Effector memory CD4-positive, alpha-beta T cell (primary cell): Measurements from ENCODE around the gene NLRP13.
"Not testable (repeated sequence)": the region's sequence is repeated elsewhere in the genome, so short reads cannot be mapped to it uniquely, and the experiment has no call there.

Experiments
- DNase-seq, 3 donors: peaks; one replicate each; pipeline ENCODE4 v3.0.0-alpha.2; 2020
- H3K27ac ChIP-seq: 2 replicates; pipeline ENCODE4 v1.7.0; 2013; ENCODE audit warnings: mild to moderate bottlenecking, low read length, moderate library complexity; ENCODE audit not compliant: insufficient read depth, poor library complexity, severe bottlenecking
- H3K27me3 ChIP-seq: replicated peaks from 2 replicates; pipeline ENCODE4 v1.7.0; 2013; ENCODE audit warnings: mild to moderate bottlenecking, low read length; ENCODE audit not compliant: insufficient read depth, control insufficient read depth, poor library complexity, severe bottlenecking
- H3K36me3 ChIP-seq: 2 replicates; pipeline ENCODE4 v1.7.0; 2013; ENCODE audit warnings: mild to moderate bottlenecking, low read length, moderate library complexity; ENCODE audit not compliant: control insufficient read depth, insufficient read depth
- H3K4me1 ChIP-seq: 2 replicates; pipeline ENCODE4 v1.7.0; 2013; ENCODE audit warnings: low read length, mild to moderate bottlenecking; ENCODE audit not compliant: control insufficient read depth, insufficient read depth, poor library complexity, severe bottlenecking
- H3K4me3 ChIP-seq: 2 replicates; pipeline ENCODE4 v1.7.0; 2013; ENCODE audit warnings: low read length, low read depth, mild to moderate bottlenecking; ENCODE audit not compliant: insufficient read depth, poor library complexity, severe bottlenecking
- H3K9me3 ChIP-seq: 2 replicates; pipeline ENCODE4 v1.7.0; 2013; ENCODE audit warnings: mild to moderate bottlenecking, low read length, moderate library complexity; ENCODE audit not compliant: control insufficient read depth
- total RNA-seq, 3 donors: gene quantifications; one replicate each; lab custom pipeline; 2026; lab: John Stamatoyannopoulos, UW

Gene NLRP13, protein sequence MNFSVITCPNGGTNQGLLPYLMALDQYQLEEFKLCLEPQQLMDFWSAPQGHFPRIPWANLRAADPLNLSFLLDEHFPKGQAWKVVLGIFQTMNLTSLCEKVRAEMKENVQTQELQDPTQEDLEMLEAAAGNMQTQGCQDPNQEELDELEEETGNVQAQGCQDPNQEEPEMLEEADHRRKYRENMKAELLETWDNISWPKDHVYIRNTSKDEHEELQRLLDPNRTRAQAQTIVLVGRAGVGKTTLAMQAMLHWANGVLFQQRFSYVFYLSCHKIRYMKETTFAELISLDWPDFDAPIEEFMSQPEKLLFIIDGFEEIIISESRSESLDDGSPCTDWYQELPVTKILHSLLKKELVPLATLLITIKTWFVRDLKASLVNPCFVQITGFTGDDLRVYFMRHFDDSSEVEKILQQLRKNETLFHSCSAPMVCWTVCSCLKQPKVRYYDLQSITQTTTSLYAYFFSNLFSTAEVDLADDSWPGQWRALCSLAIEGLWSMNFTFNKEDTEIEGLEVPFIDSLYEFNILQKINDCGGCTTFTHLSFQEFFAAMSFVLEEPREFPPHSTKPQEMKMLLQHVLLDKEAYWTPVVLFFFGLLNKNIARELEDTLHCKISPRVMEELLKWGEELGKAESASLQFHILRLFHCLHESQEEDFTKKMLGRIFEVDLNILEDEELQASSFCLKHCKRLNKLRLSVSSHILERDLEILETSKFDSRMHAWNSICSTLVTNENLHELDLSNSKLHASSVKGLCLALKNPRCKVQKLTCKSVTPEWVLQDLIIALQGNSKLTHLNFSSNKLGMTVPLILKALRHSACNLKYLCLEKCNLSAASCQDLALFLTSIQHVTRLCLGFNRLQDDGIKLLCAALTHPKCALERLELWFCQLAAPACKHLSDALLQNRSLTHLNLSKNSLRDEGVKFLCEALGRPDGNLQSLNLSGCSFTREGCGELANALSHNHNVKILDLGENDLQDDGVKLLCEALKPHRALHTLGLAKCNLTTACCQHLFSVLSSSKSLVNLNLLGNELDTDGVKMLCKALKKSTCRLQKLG
- 0 reads per million in 3 donors for total RNA-seq

DNA sequence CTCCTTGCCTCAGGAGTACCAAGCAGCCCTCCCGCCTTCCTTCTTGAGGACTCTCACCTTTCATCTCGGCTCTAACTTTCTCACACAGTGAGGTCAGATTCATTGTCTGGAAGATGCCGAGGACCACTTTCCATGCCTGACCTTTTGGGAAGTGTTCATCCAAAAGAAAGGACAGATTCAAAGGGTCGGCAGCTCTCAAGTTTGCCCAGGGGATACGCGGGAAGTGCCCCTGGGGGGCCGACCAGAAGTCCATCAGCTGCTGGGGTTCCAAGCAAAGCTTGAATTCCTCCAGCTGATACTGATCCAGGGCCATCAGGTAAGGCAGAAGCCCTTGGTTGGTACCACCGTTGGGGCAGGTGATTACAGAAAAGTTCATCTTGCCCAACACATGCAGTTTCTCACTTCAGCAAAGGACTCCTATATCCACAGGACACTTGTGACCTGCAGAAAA lies at the start of gene NLRP13:
Gene NLRP13 (minus strand): TSS at position 401 of the 451 bp plus-strand sequence. CDS start 25 bp downstream, at position 376.
- no peak within 1 kb of the TSS for H3K27ac ChIP-seq
- H3K9me3 ChIP-seq, result no peaks in the 10 kb centered on the region
- H3K4me3 ChIP-seq, result no peak within 1 kb of the TSS
- no peaks in the 10 kb centered on the region for H3K4me1 ChIP-seq
- no peaks in the 10 kb centered on the region for H3K36me3 ChIP-seq
- DNase-seq, result no peak
- no peaks in the 10 kb centered on the region for H3K27me3 ChIP-seq

DNA sequence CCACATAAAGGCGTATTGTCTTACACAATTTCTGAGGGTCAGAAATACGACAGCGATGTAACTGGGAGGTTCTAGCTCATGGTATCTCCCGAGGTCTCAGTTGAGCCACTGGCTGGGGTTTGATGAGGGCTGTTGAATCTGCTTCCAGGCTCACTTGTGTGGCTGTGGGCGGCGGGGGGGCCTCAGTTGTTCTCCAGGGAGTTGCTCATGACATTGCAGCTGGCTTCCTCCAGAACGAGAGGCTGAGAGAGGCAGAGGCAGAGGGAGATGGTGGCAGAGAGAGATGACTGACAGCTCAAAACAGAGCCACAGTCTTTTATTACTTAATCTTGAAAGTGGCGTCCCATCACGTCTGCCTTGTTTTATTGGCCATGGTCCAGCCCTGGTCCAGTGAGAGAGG lies 48.3 kb upstream of the NLRP13 start:
- H3K9me3 ChIP-seq, result peaks cover 8% of the 10 kb centered on the region
- no peaks in the 10 kb centered on the region for H3K27me3 ChIP-seq
- DNase-seq, result no peak
- no peak overlapping the region for H3K27ac ChIP-seq
- no peak overlapping the region for H3K4me3 ChIP-seq
- H3K4me1 ChIP-seq, result no peaks in the 10 kb centered on the region
- no peaks in the 10 kb centered on the region for H3K36me3 ChIP-seq

DNA sequence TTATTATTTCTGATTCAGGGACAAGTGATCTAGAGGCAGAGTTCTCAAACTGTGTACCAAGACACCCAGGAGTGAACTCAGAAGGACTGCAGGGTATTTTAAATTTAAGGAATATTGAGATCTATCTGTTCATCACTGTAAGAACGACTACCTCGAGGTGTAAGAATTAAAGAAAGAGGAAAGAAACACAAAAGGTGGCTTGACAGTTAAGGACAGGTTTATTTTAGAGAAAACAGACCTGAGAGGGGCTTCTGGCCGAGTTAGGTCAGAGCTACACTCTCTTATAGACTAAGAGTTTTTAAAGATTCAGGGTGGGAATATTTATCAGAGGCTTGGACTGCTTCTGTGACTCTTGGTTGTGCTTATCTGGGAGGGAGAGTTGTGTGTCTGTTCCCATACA lies 41.8 kb upstream of the NLRP13 start:
- peaks cover 4% of the 10 kb centered on the region for H3K9me3 ChIP-seq
- H3K4me3 ChIP-seq, result no peak overlapping the region
- no peaks in the 10 kb centered on the region for H3K36me3 ChIP-seq
- H3K27me3 ChIP-seq, result no peaks in the 10 kb centered on the region
- no peak overlapping the region for H3K27ac ChIP-seq
- no peaks in the 10 kb centered on the region for H3K4me1 ChIP-seq
- DNase-seq, result no peak

DNA sequence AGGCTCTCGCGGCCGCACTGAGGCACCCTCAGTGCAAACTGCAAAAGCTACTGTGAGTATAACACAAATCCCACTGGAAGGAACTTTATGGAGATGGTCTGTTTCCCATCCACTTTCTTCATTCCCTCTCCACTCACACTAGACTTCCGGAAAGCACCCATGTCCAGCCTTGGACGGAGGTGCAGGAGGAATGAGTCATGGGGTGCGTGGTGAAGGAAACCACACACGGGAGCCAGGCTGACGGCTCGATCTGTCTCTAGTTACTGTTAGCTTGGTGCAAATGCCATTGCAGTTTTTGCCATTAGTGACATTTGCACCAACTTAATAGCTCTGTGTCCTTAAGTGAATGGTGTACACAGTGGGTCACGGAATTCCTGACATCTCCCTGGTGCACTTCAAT lies 30.1 kb upstream of the NLRP13 start:
- Histone ChIP-seq H3K4me1 (no peaks in the 10 kb centered on the region), H3K27ac (no peak overlapping the region), H3K27me3 (no peaks in the 10 kb centered on the region), H3K36me3 (no peaks in the 10 kb centered on the region), H3K9me3 (no peaks in the 10 kb centered on the region), H3K4me3 (no peak overlapping the region)
- DNase-seq, result no peak

DNA sequence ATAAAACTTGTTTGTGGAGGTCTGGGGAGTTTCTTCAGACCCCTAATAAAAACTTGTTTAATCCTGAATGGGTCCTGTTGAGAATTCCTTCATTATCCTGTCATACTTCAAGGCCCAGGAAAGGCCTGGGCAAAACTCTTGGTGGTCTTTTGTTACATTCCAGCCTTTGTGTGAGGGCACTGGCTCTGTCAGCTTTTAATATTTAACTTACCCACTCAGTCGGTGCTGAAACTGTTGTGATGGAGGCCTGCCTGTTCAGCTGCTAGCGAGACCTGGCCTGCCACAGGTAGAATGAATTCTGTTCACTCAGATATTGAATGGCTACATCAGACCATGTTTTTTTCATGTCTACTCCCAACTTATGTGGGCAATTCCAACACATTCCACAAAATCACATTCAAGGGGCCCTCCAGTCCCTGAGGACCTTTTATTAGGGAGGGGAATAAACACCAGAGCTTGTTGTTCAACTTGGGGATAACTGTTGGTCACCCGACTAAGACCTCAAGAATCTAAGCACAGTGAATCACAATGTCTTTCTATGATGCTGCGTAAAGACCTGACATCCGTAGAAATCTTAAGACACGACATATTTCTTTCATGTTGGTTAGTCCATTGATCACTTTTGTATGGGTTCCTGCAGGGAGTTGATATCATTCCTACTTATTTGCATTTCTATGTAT lies 28.0 kb upstream of the NLRP13 start:
- no peak for DNase-seq
- Histone ChIP-seq H3K27ac (no peak overlapping the region), H3K4me1 (no peaks in the 10 kb centered on the region), H3K27me3 (no peaks in the 10 kb centered on the region), H3K36me3 (no peaks in the 10 kb centered on the region), H3K4me3 (no peak overlapping the region), H3K9me3 (no peaks in the 10 kb centered on the region)

DNA sequence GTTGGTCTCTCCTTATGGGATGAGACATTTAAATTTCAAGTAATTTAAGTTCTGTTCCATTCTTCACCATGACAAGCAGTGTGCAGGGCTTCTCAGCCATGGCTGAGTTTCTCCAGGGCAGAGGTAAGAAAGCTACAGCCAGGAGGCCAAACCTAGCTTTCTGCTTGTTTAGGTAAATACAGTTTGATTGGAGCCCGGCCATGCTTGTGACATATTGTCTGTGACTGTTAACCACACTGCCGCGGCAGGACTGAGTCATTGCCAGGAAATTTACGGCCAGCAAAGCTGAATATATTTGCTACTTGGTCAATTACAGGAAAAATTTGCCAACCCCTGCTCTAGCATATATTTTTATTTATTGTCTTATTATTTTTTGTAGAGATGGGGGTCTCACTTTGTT lies 26.2 kb upstream of the NLRP13 start:
- no peaks in the 10 kb centered on the region for H3K27me3 ChIP-seq
- no peaks in the 10 kb centered on the region for H3K4me1 ChIP-seq
- H3K36me3 ChIP-seq, result no peaks in the 10 kb centered on the region
- H3K27ac ChIP-seq, result no peak overlapping the region
- H3K4me3 ChIP-seq, result no peak overlapping the region
- no peak for DNase-seq
- H3K9me3 ChIP-seq, result no peaks in the 10 kb centered on the region

DNA sequence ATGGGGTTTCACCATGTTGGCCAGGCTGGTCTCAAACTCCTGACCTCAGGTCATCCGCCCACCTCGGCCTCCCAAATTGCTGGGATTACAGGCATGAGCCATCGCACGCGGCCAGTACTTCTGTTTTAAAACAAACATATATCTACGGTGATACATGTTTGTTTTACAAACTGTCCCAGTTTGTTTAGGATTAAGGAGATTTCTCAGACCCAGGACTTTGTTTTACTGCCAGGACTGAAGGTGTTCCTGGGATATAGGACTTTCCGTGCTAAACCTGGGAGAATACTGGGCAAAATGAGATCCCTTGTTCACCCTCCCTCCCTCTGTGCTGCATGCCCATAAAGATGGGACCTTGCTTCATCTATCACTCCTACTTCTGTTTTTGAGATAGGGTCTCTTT lies 24.3 kb upstream of the NLRP13 start:
- Histone ChIP-seq H3K36me3 (no peaks in the 10 kb centered on the region), H3K27me3 (no peaks in the 10 kb centered on the region), H3K9me3 (no peaks in the 10 kb centered on the region), H3K4me3 (no peak overlapping the region), H3K4me1 (no peaks in the 10 kb centered on the region), H3K27ac (no peak overlapping the region)
- no peak for DNase-seq

DNA sequence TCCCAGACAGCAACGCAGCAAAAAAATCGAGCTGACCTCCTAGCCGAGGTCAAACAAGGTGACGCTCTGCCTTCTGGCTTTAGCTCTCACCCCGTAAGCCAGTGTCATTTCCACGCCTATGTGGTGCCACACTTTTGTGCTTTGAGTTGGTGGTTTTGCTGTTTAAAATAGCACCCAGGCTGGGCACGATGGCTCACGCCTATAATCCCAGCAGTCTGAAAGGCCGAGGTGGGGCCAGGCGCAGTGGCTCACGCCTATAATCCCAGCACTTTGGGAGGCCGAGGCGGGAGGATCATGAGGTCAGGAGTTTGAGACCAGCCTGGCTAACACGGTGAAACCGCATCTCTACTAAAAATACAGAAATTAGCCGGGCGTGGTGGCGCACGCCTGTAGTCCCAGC lies 18.4 kb upstream of the NLRP13 start:
- H3K27ac ChIP-seq, H3K4me3 ChIP-seq, H3K4me1 ChIP-seq, H3K36me3 ChIP-seq, H3K9me3 ChIP-seq, DNase-seq, H3K27me3 ChIP-seq: not testable (repeated sequence)

DNA sequence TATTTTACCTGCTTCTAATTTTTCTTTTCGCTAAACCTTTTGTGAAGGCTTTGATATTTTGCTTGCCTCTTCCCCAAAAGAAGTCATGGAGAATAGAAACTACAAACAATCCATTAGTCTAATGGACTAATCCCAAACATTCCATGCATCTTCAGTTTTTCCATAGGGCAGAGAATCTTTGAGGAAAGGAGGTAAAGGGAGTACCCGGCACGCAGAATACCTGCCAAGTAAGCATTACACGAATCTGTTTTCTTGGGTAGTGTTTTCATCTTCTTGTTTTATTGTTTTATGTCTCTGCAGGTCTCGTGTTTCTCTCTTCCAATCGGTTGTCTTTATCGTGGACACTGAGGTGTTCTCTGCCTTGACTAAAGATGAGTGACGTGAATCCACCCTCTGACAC lies 15.4 kb upstream of the NLRP13 start, which contains the start of gene NLRP8:
Gene NLRP8 (plus strand): TSS at position 301 of the 400 bp plus-strand sequence.
- Histone ChIP-seq H3K27ac (no peak within 1 kb of the TSS), H3K36me3 (no peaks in the 10 kb centered on the region), H3K27me3 (no peaks in the 10 kb centered on the region), H3K4me3 (no peak within 1 kb of the TSS), H3K9me3 (no peaks in the 10 kb centered on the region), H3K4me1 (no peaks in the 10 kb centered on the region)
- no peak for DNase-seq
